ENCODE measurements around the gene DUOXA1.

GRCh38 chr15:45174069-45174468 is 44.4 kb upstream of the DUOXA1 start:
- TF ChIP-seq CTCF (IDR thresholded peaks at IDR 0.05; ENCODE audit: borderline replicate concordance, extremely low read depth, low read length, poor library complexity, severe bottlenecking) (no peak), EZH2 (IDR thresholded peaks at IDR 0.05; ENCODE audit: borderline replicate concordance, low read depth, low read length, severe bottlenecking) (no peak)

All from DND-41 (cell line).